DND-41 (cell line): ENCODE measurements around the gene DNAH1.

ENCODE experiments used
- CTCF ChIP-seq: IDR thresholded peaks from 2 replicates; pipeline ENCODE4 v1.5.1; 2012; ENCODE audit warnings: borderline replicate concordance, low read length, moderate library complexity, mild to moderate bottlenecking; ENCODE audit not compliant: poor library complexity, severe bottlenecking; ENCODE audit errors: extremely low read depth
- EZH2 ChIP-seq: IDR thresholded peaks from 3 replicates; pipeline ENCODE4 v1.6.1; 2012; ENCODE audit warnings: borderline replicate concordance, low read depth, mild to moderate bottlenecking, moderate library complexity, low read length, inconsistent platforms; ENCODE audit not compliant: severe bottlenecking

GRCh38 chr3:52440249-52440551 is 124.1 kb downstream of the DNAH1 start:
- TF ChIP-seq CTCF = no peak
- no peak for TF ChIP-seq EZH2
